ENCODE measurements around the gene OR52E5. TPM values are rescaled to one million over a fixed set of nuclear protein-coding genes. Genes with fewer than 3 reads are reported as not detected.

OR52E5 gene
- total RNA-seq, 2 donors from 2014 or later = not detected

- H3K9me3 ChIP-seq (ENCODE audit: control insufficient read depth, low read length) = no peaks in the 10 kb centered on the region
- Mint-ChIP-seq H3K4me3 (no peak overlapping the region), H3K9me3 (peaks cover 41% of the 10 kb centered on the region), H3K4me1 (no peaks in the 10 kb centered on the region), H3K27ac (no peak overlapping the region), H3K27me3 (ENCODE audit: insufficient read depth) (no peaks in the 10 kb centered on the region), H3K36me3 (ENCODE audit: low read depth) (no peaks in the 10 kb centered on the region)
- H3K9ac ChIP-seq (ENCODE audit: extremely low read depth, low read length, poor library complexity, severe bottlenecking) = no peak overlapping the region
- no peaks in the 10 kb centered on the region for H3K4me1 ChIP-seq (ENCODE audit: control insufficient read depth, insufficient read depth, low read length)
- H3K36me3 ChIP-seq (ENCODE audit: control insufficient read depth, insufficient read depth, low read length) = no peaks in the 10 kb centered on the region
- no peak overlapping the region for H3K27ac ChIP-seq (ENCODE audit: low read depth, low read length)
- H3K27me3 ChIP-seq (ENCODE audit: control insufficient read depth, insufficient read depth, low read length, poor library complexity, severe bottlenecking) = no peaks in the 10 kb centered on the region
- H3K4me3 ChIP-seq (ENCODE audit: low read length) = no peak overlapping the region
- no peak for DNase-seq
- 80 to 86% methylated on average over 9 to 15 of the region's 15 CpGs for WGBS, 2 experiments (ENCODE audit: insufficient coverage in 1 of 2, insufficient read length in 1 of 2)
- TF ChIP-seq, protein P1, sequence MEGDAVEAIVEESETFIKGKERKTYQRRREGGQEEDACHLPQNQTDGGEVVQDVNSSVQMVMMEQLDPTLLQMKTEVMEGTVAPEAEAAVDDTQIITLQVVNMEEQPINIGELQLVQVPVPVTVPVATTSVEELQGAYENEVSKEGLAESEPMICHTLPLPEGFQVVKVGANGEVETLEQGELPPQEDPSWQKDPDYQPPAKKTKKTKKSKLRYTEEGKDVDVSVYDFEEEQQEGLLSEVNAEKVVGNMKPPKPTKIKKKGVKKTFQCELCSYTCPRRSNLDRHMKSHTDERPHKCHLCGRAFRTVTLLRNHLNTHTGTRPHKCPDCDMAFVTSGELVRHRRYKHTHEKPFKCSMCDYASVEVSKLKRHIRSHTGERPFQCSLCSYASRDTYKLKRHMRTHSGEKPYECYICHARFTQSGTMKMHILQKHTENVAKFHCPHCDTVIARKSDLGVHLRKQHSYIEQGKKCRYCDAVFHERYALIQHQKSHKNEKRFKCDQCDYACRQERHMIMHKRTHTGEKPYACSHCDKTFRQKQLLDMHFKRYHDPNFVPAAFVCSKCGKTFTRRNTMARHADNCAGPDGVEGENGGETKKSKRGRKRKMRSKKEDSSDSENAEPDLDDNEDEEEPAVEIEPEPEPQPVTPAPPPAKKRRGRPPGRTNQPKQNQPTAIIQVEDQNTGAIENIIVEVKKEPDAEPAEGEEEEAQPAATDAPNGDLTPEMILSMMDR (conservative IDR thresholded peaks at IDR 0.05) = no peak
These were observed 35.8 kb downstream of the OR52E5 start for GRCh38 chr11:5928811-5929210.

DNA sequence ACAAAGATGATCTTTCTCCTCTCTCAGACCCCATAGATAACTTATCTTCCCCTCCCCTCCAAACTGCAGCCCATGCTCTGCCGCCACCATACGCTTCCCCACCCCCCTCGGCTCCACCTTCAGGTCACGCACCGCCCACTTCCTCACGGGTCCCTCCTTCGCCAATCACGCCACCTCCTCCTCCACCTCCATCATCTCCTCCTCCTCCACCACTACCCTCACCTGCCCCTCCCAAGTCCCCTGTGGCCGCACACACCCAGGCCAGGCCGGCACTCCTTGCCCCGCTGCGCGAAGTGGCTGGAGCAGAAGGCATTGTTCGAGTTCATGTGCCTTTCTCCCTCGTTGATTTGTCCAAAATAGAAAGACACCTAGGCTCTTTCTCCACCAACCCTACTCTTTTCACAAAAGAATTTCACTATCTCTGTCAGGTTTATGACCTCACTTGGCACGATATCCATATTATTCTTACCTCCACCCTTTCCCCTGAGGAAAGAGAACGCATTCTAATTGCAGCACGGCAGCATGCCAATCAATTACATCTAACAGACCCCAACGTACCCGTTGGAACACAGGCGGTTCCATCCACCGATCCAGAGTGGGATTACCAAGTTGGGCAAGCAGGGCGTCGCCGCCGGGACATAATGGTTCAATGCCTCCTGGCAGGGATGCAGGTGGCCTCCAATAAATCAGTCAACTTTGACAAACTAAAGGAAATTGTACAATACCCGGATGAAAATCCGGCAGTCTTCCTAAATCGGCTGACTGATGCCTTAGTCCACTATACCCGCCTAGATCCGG is 36.8 kb downstream of the OR52E5 start:
- no peaks in the 10 kb centered on the region for H3K4me1 Mint-ChIP-seq
- no peaks in the 10 kb centered on the region for H3K36me3 Mint-ChIP-seq (ENCODE audit: low read depth)
- peaks cover 40% of the 10 kb centered on the region for H3K9me3 Mint-ChIP-seq
- H3K4me3 Mint-ChIP-seq = no peak overlapping the region
- TF ChIP-seq, protein P1 (conservative IDR thresholded peaks at IDR 0.05) = no peak
- Histone ChIP-seq H3K27ac (ENCODE audit: low read depth, low read length) (no peak overlapping the region), H3K9ac (ENCODE audit: extremely low read depth, low read length, poor library complexity, severe bottlenecking) (no peak overlapping the region), H3K9me3 (ENCODE audit: control insufficient read depth, low read length) (no peaks in the 10 kb centered on the region), H3K4me1 (ENCODE audit: control insufficient read depth, insufficient read depth, low read length) (no peaks in the 10 kb centered on the region), H3K27me3 (ENCODE audit: control insufficient read depth, insufficient read depth, low read length, poor library complexity, severe bottlenecking) (no peaks in the 10 kb centered on the region), H3K4me3 (ENCODE audit: low read length) (no peak overlapping the region), H3K36me3 (ENCODE audit: control insufficient read depth, insufficient read depth, low read length) (no peaks in the 10 kb centered on the region)
- H3K27me3 Mint-ChIP-seq (ENCODE audit: insufficient read depth) = no peaks in the 10 kb centered on the region
- 89 to 90% methylated on average over 28 to 31 of the region's 31 CpGs for WGBS, 2 experiments (ENCODE audit: insufficient coverage in 1 of 2, insufficient read length in 1 of 2)
- H3K27ac Mint-ChIP-seq = no peak overlapping the region
- no peak for DNase-seq

DNA sequence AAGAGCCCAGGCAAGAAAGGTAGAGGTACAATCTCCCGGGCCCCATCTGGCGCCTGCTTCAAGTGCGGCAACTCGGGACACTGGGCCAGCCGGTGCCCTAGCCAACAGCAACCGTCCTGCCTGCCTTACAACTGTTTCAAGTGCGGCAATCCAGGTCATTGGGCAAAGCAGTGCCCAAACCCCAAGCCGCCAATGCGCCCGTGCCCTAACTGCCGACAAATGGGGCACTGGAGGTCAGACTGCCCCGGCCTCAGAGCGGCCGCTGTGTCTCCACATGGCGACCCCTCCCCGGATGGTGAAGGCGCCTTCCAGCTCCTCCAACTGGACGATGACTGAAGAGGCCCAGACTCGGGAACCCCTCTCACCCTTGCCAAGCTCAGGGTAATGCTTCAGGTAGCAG is 37.6 kb downstream of the OR52E5 start:
- H3K9me3 ChIP-seq (ENCODE audit: control insufficient read depth, low read length) = no peaks in the 10 kb centered on the region
- 93 to 96% methylated on average over 5 to 19 of the region's 19 CpGs for WGBS, 2 experiments (ENCODE audit: insufficient coverage in 1 of 2, insufficient read length in 1 of 2)

More for the DNA sequence above, 37.6 kb downstream of the OR52E5 start:
- Mint-ChIP-seq H3K4me3 (no peak overlapping the region), H3K9me3 (peaks cover 46% of the 10 kb centered on the region), H3K4me1 (no peaks in the 10 kb centered on the region), H3K27ac (no peak overlapping the region), H3K36me3 (ENCODE audit: low read depth) (no peaks in the 10 kb centered on the region), H3K27me3 (ENCODE audit: insufficient read depth) (no peaks in the 10 kb centered on the region)
- Histone ChIP-seq H3K9ac (ENCODE audit: extremely low read depth, low read length, poor library complexity, severe bottlenecking) (no peak overlapping the region), H3K36me3 (ENCODE audit: control insufficient read depth, insufficient read depth, low read length) (no peaks in the 10 kb centered on the region), H3K27ac (ENCODE audit: low read depth, low read length) (no peak overlapping the region), H3K4me3 (ENCODE audit: low read length) (no peak overlapping the region), H3K27me3 (ENCODE audit: control insufficient read depth, insufficient read depth, low read length, poor library complexity, severe bottlenecking) (no peaks in the 10 kb centered on the region), H3K4me1 (ENCODE audit: control insufficient read depth, insufficient read depth, low read length) (no peaks in the 10 kb centered on the region)
- TF ChIP-seq, protein P1 (conservative IDR thresholded peaks at IDR 0.05) = no peak
- no peak for DNase-seq

Measured in endodermal cell (in vitro differentiated cells).